Body of pancreas (tissue), 4 donors: Measurements from ENCODE around the gene PGD. TPM values are rescaled to one million over a fixed set of nuclear protein-coding genes. Genes with fewer than 3 reads are reported as not detected.
"Not testable (repeated sequence)": the region's sequence is repeated elsewhere in the genome, so short reads cannot be mapped to it uniquely, and the experiment has no call there.

ENCODE experiments used
- ATAC-seq: fragments of 150-250 bp; one replicate; pipeline ENCODE4 v1.9.1; 2016
- DNase-seq, 4 donors: peaks; one replicate each; pipeline ENCODE4 v3.0.0-alpha.2; 2019
- H3K27ac ChIP-seq, 4 donors: fragments of 200-600 bp; sonication (generic); 1 replicate in 3 of 4; 2 replicates in 1 of 4; pipeline versions ENCODE4 v1.5.1 to v1.6.1; 2016 to 2019; ENCODE audit warnings: mild to moderate bottlenecking in 1 of 4, mixed read lengths in 1 of 4, moderate library complexity in 1 of 4
- H3K27me3 ChIP-seq, 2 donors: fragments of 200-600 bp; sonication (generic); one replicate each; pipeline ENCODE4 v1.6.0; 2016; ENCODE audit warnings: mild to moderate bottlenecking in 1 of 2
- H3K36me3 ChIP-seq, 2 donors: fragments of 200-600 bp; sonication (generic); replicated peaks in 1 of 2; 2 replicates each; pipeline ENCODE4 v1.5.1; 2016; ENCODE audit warnings: low read depth in 2 of 2; ENCODE audit not compliant: insufficient read depth in 1 of 2
- H3K4me1 ChIP-seq: fragments of 200-600 bp; sonication (generic); one replicate; pipeline ENCODE4 v1.6.0; 2016
- H3K4me3 ChIP-seq, 2 donors: fragments of 200-600 bp; sonication (generic); 1 replicate in 1 of 2; 2 replicates in 1 of 2; pipeline ENCODE4 v1.5.1; 2016 to 2019
- H3K9me3 ChIP-seq, 3 donors: fragments of 200-600 bp; sonication (generic); 1 replicate in 2 of 3; 2 replicates in 1 of 3; pipeline ENCODE4 v1.5.1; 2016
- CTCF ChIP-seq, 7 experiments: fragments of 450-650 bp in 4 of 7; fragments of 200-600 bp in 3 of 7; sonication (generic) in 3 of 7; IDR thresholded peaks; one replicate each; pipeline ENCODE4 v1.5.1; 2016 to 2019; ENCODE audit warnings: antibody characterized with exemption in 7 of 7
- POLR2A ChIP-seq, 3 donors: fragments of 450-650 bp; IDR thresholded peaks; one replicate each; pipeline ENCODE4 v1.6.1; 2016; ENCODE audit warnings: antibody characterized with exemption in 3 of 3, mild to moderate bottlenecking in 2 of 3
- WGBS, 2 donors: methylation state at CpG; one replicate each; pipeline ENCODE4 v1.1.5; 2017; 5-methylcytosine and 5-hydroxymethylcytosine counted together
- intact Hi-C: fragments of 100-400 bp; cut with DNase I; formaldehyde crosslinking; loops from one replicate; pipeline ENCODE4 v1.15.1; 2023
- total RNA-seq, 2 donors: library from RNA; depleted of rRNA; stranded (reverse); fragments of >200 nt; gene quantifications; one replicate each; pipeline ENCODE4 v1.1.0, GENCODE V29; 2016

Gene PGD
- total RNA-seq, 2 donors from 2014 or later: 46.7 to 61.3 TPM

GRCh38 chr1:10456661-10457060 lies 57.8 kb downstream of the PGD start:
- 78 to 85% methylated on average over 7 of the region's 7 CpGs for WGBS, 2 donors
- peaks cover 0 to 3% of the 10 kb centered on the region in 2 donors for H3K36me3 ChIP-seq
- no peak for ATAC-seq
- H3K4me1 ChIP-seq: no peaks in the 10 kb centered on the region
- TF ChIP-seq POLR2A (IDR thresholded peaks at IDR 0.05) (no peak), CTCF (IDR thresholded peaks at IDR 0.05) (no peak)
- H3K4me3 ChIP-seq: no peak overlapping the region
- H3K27ac ChIP-seq: no peak overlapping the region
- intact Hi-C loops: no loop called here
- H3K27me3 ChIP-seq: no peaks in the 10 kb centered on the region
- no peaks in the 10 kb centered on the region for H3K9me3 ChIP-seq
- DNase-seq: no peak

GRCh38 chr1:10457462-10457861 lies 58.6 kb downstream of the PGD start:
- H3K27me3 ChIP-seq, H3K4me1 ChIP-seq, H3K36me3 ChIP-seq, H3K9me3 ChIP-seq, intact Hi-C loops, DNase-seq, H3K27ac ChIP-seq, ATAC-seq, H3K4me3 ChIP-seq: not testable (repeated sequence)
- 64 to 67% methylated on average over 7 of the region's 7 CpGs for WGBS, 2 donors

DNA sequence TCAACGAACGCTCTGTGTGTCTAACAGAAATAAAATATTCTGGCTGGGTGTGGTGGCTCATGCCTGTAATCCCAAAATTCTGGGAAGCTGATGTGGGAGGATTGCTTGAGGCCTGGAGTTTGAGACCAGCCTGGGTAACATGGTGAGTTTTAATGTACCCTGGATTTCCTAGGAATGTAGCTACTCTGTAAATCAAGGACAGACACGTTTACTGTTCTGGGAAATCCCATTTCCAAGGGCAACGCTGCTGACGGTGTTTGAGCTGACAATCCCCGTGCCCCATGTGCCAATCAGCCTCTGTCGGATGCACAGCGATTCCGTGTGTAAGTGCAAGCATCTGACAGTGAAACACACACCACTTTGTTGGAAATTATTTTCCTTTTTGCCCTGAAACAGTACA lies 59.0 kb downstream of the PGD start:
- ATAC-seq (no peak), DNase-seq (no peak)
- Histone ChIP-seq H3K27me3 (no peaks in the 10 kb centered on the region), H3K36me3 (peaks cover 0 to 10% of the 10 kb centered on the region in 2 donors), H3K27ac (no peak overlapping the region), H3K9me3 (no peaks in the 10 kb centered on the region), H3K4me3 (no peak overlapping the region), H3K4me1 (no peaks in the 10 kb centered on the region)
- 74 to 75% methylated on average over 9 of the region's 9 CpGs for WGBS, 2 donors
- intact Hi-C loops: no loop called here
- no peak for TF ChIP-seq CTCF (IDR thresholded peaks at IDR 0.05)
- no peak for TF ChIP-seq POLR2A (IDR thresholded peaks at IDR 0.05)

DNA sequence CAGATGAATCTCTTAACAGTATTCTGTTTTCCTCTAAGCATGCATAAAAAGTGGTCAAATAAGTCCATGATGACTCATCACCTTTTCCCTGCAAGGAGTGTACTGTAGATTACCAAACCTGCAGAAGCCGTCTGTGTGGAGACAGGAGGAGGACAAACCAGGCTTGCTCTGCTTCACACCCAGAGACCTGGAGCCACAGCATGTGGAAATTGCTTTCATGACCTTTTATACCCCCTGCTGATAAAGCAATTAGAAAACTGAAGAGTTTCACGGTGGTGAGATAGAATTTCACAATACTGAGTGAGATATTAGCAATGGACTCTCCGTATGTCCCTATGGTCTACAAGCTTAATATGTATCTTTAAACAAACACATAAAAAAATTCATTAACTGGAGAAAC lies 60.3 kb downstream of the PGD start:
- intact Hi-C loops: no loop called here
- Histone ChIP-seq H3K27me3 (no peaks in the 10 kb centered on the region), H3K9me3 (no peaks in the 10 kb centered on the region), H3K36me3 (peaks cover 0 to 15% of the 10 kb centered on the region in 2 donors), H3K4me1 (no peaks in the 10 kb centered on the region), H3K4me3 (no peak overlapping the region), H3K27ac (no peak overlapping the region)
- no peak for ATAC-seq
- peak in 2 of 4 donors; percentile 7 to 9 for DNase-seq
- TF ChIP-seq CTCF (IDR thresholded peaks at IDR 0.05) (no peak), POLR2A (IDR thresholded peaks at IDR 0.05) (no peak)
- WGBS, 2 donors: 54 to 65% methylated on average over 3 of the region's 3 CpGs

- Histone ChIP-seq H3K4me3 (no peak overlapping the region), H3K36me3 (peaks cover 0 to 24% of the 10 kb centered on the region in 2 donors), H3K4me1 (peaks cover 13% of the 10 kb centered on the region), H3K27me3 (no peaks in the 10 kb centered on the region), H3K9me3 (no peaks in the 10 kb centered on the region), H3K27ac (no peak overlapping the region)
- no peak for DNase-seq
- intact Hi-C loops: no loop called here
- WGBS, 2 donors: 97 to 100% methylated on average over 2 of the region's 2 CpGs
- no peak for ATAC-seq
- TF ChIP-seq CTCF (IDR thresholded peaks at IDR 0.05) (no peak), POLR2A (IDR thresholded peaks at IDR 0.05) (no peak)
Observed at GRCh38 chr1:10467078-10467477, 68.2 kb downstream of the PGD start.
